ENCODE results near the gene RGMA.
"Not testable (repeated sequence)": the region's sequence is repeated elsewhere in the genome, so short reads cannot be mapped to it uniquely, and the experiment has no call there.

The RGMA gene

GRCh38 chr15:93048426-93048721 is 40.6 kb downstream of the RGMA start:
- DNase-seq (ENCODE audit: low read depth), result no peak

GRCh38 chr15:93047621-93048425 is 41.2 kb downstream of the RGMA start:
- DNase-seq (ENCODE audit: low read depth), result no peak

GRCh38 chr15:93046721-93047120 is 42.3 kb downstream of the RGMA start:
- DNase-seq (ENCODE audit: low read depth), result no peak

- no peak for DNase-seq (ENCODE audit: low read depth)
Observed at GRCh38 chr15:93046120-93046519, 42.9 kb downstream of the RGMA start.

- DNase-seq (ENCODE audit: low read depth), result no peak
Observed at GRCh38 chr15:93045191-93045785, 43.7 kb downstream of the RGMA start.

GRCh38 chr15:93044301-93045190 is 44.5 kb downstream of the RGMA start:
- DNase-seq (ENCODE audit: low read depth), result no peak

- DNase-seq (ENCODE audit: low read depth), result no peak
Observed at GRCh38 chr15:93043621-93044300, 45.2 kb downstream of the RGMA start.

GRCh38 chr15:93042691-93043378 is 46.2 kb downstream of the RGMA start:
- DNase-seq (ENCODE audit: low read depth), result no peak

- DNase-seq (ENCODE audit: low read depth), result no peak
Observed at GRCh38 chr15:93042211-93042610, 46.8 kb downstream of the RGMA start.

GRCh38 chr15:93041159-93041547 is 47.9 kb downstream of the RGMA start:
- DNase-seq (ENCODE audit: low read depth), result no peak

- no peak for DNase-seq (ENCODE audit: low read depth)
Observed at GRCh38 chr15:93040288-93041158, 48.5 kb downstream of the RGMA start.

- not testable (repeated sequence) for DNase-seq (ENCODE audit: low read depth)
Observed at GRCh38 chr15:93039562-93040287, 49.3 kb downstream of the RGMA start.

GRCh38 chr15:93037820-93038705 is 50.9 kb downstream of the RGMA start:
- DNase-seq (ENCODE audit: low read depth), result no peak

GRCh38 chr15:93036951-93037819 is 51.8 kb downstream of the RGMA start:
- DNase-seq (ENCODE audit: low read depth), result no peak

GRCh38 chr15:93035953-93036810 is 52.8 kb downstream of the RGMA start:
- no peak for DNase-seq (ENCODE audit: low read depth)

GRCh38 chr15:93035092-93035915 is 53.7 kb downstream of the RGMA start:
- DNase-seq (ENCODE audit: low read depth), result no peak
